AG09319 (cell line): ENCODE data around the gene TMEM94.
A peak's percentile ranks its signal among the peaks of the same experiment; 100 is the strongest.
"Not testable (repeated sequence)": the region's sequence is repeated elsewhere in the genome, so short reads cannot be mapped to it uniquely, and the experiment has no call there.

Experiments
- DNase-seq: peaks from one replicate; pipeline ENCODE4 v3.0.0-alpha.2; 2010; ENCODE audit warnings: low read depth; ENCODE audit errors: extremely low read depth
- TF ChIP-seq, protein P1 (sequence below): IDR thresholded peaks from 2 replicates; pipeline ENCODE4 v1.5.1; 2011; ENCODE audit warnings: low read depth, mild to moderate bottlenecking, inconsistent platforms, low read length, moderate library complexity

The TMEM94 gene

DNA sequence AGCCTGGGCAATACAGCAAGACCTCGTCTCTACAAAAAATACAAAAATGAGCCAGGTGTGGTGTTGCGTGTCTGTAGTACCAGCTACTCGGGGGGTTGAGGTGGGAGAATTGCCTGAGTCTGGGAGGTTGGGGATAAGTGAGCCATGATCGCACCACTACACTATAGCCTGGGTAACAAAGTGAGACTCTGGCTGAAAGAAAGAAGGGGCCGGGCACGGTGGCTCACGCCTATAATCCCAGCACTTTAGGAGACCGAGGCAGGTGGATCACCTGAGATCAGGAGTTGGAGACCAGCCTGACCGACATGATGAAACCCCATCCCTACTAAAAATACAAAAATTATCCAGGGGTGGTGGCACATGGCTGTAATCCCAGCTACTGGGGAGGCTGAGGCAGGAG is 40.4 kb upstream of the TMEM94 start:
- no peak for DNase-seq
- TF ChIP-seq, protein P1, sequence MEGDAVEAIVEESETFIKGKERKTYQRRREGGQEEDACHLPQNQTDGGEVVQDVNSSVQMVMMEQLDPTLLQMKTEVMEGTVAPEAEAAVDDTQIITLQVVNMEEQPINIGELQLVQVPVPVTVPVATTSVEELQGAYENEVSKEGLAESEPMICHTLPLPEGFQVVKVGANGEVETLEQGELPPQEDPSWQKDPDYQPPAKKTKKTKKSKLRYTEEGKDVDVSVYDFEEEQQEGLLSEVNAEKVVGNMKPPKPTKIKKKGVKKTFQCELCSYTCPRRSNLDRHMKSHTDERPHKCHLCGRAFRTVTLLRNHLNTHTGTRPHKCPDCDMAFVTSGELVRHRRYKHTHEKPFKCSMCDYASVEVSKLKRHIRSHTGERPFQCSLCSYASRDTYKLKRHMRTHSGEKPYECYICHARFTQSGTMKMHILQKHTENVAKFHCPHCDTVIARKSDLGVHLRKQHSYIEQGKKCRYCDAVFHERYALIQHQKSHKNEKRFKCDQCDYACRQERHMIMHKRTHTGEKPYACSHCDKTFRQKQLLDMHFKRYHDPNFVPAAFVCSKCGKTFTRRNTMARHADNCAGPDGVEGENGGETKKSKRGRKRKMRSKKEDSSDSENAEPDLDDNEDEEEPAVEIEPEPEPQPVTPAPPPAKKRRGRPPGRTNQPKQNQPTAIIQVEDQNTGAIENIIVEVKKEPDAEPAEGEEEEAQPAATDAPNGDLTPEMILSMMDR, result no peak

DNA sequence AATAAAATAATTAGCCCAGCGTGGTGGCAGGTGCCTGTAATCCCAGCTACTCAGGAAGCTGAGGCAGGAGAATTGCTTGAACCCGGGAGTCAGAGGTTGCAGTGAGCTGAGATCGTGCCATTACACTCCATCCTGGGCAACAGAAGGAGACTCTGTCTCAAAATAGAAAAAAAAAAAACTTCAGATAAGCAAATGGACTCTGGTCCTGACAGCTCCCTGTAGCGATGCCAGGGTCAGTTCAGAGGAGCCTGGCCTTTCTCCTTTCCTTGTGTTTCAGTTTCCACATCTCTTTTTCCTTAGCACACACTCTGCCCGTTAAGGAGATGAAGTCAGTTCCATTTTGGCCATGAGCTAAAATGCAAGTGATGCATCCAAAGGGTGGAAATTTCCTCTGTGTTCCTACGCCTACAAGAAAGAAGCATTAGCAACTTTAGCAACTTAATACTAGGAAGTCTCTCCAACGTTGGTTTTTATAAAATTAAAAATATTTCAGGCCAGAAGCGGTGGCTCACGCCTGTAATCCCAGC is 39.3 kb upstream of the TMEM94 start:
- TF ChIP-seq, protein P1, result no peak
- DNase-seq, result no peak

DNA sequence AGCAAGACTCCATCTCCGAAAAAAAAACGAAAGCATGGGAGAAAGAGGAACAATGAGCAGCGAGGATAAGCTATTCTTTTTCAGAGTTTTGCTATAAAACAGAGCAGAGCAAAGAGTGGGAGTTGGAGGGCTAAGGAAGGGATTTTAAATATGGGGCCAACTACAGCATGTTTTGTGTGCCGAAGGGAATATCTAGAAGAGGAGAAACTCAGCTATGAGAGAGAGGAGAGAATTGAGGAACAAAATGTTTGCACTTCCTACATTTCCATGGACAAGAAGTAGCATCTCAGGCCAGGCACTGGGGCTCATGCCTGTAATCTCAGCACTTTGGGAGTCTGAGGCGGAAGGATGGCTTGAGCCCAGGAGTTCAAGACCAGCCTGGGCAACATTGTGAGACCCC is 37.9 kb upstream of the TMEM94 start:
- DNase-seq, result no peak
- TF ChIP-seq, protein P1, result no peak

DNA sequence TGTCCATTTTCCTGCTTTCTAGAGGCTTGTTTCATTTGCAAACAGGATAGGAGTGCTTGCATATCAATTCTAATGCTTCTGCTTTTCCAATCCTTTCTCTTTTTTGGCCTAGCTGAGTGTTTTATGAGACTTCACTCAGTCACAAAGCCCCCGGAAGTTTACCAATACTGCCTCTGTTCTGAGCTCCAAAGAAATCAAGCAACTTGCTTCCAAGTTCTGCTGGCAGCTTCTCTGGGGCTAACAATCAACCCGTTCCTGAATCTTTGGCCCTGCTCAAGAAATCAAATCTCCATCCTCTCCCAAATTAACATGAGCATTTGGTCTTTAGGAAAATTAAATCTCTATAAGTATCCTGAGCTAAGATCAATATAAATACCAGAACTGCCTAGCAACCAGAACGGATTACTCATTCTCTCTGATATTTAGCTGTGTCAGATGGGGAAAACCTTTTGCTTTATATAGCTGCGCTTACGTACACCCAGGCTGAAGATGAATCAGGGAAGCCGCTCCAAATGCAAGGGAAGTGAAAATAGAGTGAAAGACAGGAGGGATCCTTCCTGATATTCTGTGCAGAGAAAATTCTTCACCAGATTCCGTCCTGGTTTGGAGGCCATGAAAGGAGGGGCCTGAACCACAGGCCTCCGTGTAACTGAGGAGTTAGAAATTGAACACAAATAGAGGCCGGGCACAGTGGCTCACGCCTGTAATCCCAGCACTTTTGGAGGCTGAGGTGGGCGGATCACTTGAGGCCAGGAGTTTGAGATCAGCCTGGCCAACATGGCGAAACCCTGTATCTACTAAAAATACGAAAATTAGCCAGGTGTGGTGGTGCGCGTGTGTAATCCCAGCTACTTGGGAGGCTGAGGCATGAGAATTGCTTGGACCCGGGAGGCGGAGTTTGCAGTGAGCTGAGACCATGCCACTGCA is 27.6 kb upstream of the TMEM94 start:
- DNase-seq, result peak; percentile 64
- TF ChIP-seq, protein P1, result no peak

DNA sequence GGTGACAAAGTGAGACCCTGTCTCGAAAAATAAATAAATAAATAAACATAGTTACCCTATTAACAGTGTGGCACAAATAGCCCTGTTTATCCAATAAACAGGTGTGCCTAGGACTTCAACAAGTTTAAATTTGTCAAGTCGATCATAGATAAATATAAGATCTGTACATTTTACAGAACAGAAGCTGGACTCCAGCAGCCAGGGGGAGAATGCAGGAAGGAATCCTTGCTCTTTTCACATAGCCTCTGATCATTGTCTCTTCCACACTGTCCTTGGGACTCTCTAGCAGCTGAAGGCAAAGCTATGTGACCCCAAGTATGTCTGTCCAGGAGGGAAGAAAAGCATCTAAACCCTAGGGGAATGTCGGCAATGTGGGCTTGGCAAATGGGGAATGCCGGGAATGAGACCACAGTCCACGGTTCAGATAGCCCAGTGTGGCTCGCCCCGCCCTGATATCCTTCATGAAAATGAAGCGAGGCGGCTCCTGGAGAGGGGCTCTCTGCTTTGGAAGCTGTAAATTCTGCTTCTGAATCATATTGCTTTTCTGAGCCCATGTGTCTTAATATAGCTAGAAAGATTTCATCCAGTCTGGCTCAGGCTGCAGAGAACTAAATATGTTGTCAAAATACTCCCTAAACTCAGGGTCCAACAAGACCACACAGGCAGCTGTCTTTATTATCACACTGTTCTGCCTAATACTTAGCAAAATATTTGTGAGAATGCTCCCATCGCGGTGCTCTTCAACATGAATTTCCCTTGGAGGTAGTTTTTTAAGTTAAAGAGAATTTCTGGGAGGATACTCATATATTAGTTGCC is 26.1 kb upstream of the TMEM94 start:
- TF ChIP-seq, protein P1, result no peak
- peak; percentile 45 for DNase-seq

DNA sequence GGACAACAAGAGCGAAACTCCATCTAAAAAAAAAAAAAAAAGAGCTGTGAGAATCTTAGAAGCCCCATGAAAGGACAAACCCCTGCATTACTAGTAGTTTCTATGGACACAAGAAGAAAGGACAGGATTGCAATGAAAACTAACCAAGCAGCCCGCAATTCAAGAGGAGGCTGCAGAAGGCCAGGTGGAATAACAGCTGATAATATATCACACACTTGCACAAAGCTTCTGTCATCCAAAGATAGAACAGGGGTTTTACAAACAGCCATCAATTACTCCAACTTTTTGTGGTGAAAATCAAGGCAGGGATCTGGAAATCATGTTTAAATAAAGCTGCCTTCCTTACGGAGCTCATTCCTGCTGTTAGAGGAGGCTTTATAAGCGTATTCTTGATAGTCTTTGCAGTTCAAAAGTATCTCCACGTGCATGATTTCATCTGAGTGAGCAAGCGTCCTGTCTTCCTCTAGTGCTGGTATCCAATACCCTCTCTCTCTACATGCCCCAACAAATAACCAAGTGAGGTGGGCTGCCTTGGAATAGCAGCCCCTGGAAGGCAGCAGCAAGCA is 23.1 kb upstream of the TMEM94 start:
- TF ChIP-seq, protein P1, result no peak
- no peak for DNase-seq

DNA sequence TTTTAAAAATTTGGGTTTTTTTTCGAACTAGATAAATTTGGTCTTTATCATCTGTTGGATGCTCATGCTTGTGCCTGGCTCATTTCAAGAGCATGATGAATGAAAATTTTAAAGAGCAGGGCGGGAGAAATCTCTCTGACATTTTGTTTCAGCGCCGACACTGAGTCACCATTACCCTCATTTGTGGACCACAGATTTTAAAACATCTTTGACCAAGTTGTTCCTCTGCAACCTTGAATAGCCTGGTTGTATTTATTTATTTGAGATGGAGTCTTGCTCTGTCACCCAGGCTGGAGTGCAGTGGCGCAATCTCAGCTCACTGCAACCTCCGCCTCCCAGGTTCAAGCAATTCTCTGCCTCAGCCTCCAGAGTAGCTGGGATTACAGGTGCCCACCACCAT is 22.0 kb upstream of the TMEM94 start:
- DNase-seq, result not testable (repeated sequence)

DNA sequence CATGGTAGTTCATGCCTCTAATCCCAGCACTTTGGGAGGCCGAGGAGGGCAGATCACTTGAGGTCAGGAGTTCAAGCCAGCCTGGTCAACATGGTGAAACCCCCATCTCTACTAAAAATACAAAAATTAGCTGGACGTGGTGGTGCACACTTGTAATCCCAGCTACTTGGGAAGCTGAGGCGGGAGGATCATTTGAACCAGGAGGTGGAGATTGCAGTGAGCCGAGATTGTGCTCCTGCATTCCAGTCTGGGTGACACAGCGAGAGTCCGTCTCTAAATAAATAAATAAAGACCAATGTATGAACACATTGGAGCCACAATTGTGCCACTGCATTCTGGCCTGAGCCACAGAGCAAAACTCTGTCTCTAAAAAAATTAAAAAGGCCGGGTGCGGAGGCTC is 19.0 kb upstream of the TMEM94 start:
- not testable (repeated sequence) for DNase-seq
